Caco-2 (cell line): ENCODE data around the gene PID1. TPM values are rescaled to one million over a fixed set of nuclear protein-coding genes. Genes with fewer than 3 reads are reported as not detected.

ENCODE experiments used
- BruUV-seq: library from RNA; stranded (reverse); fragments of 400-500 nt; replicated peaks from 2 replicates; lab custom pipeline; 2021; lab: Mats Ljungman, UMichigan
- CTCF ChIA-PET: fragments of 300-600 bp; sonication (Branson Sonifier 250); formaldehyde crosslinking; loops from one replicate; lab custom pipeline; 2022; ENCODE audit warnings: antibody characterized with exemption; lab: Charles Lee
- POLR2A ChIA-PET: fragments of 300-600 bp; sonication (Branson Sonifier 250); formaldehyde crosslinking; loops from one replicate; lab custom pipeline; 2022; ENCODE audit warnings: antibody characterized with exemption; lab: Charles Lee
- DNase-seq, 2 experiments: peaks; one replicate each; pipeline versions ENCODE4 v3.0.0 to v3.0.0-alpha.2; 2020 to 2022
- H3K27me3 ChIP-seq: replicated peaks from 2 replicates; pipeline ENCODE4 v1.6.0; 2011; ENCODE audit warnings: low read length; ENCODE audit not compliant: control insufficient read depth, insufficient read depth
- H3K36me3 ChIP-seq: 2 replicates; pipeline ENCODE4 v1.5.1; 2011; ENCODE audit warnings: low read length; ENCODE audit not compliant: control insufficient read depth, insufficient read depth
- H3K4me1 ChIP-seq: fragments of 250-450 bp; sonication (Bioruptor Pico); 2 replicates; pipeline ENCODE4 v1.5.1; 2020; ENCODE audit warnings: mild to moderate bottlenecking
- H3K4me3 ChIP-seq: 2 replicates; pipeline ENCODE4 v1.5.1; 2011; ENCODE audit warnings: low read depth, mild to moderate bottlenecking, control low read depth, low read length
- H3K9me3 ChIP-seq: fragments of 250-450 bp; sonication (Bioruptor Pico); 2 replicates; pipeline ENCODE4 v1.5.1; 2020; ENCODE audit warnings: mild to moderate bottlenecking, moderate library complexity
- H3K27ac Mint-ChIP-seq: one replicate; pipeline ENCODE4 v1.8.0; 2022; ENCODE audit warnings: mixed read lengths; ENCODE audit not compliant: unreplicated experiment
- H3K27me3 Mint-ChIP-seq: one replicate; pipeline ENCODE4 v1.8.0; 2022; ENCODE audit warnings: mixed read lengths; ENCODE audit not compliant: insufficient read depth, unreplicated experiment
- H3K36me3 Mint-ChIP-seq: one replicate; pipeline ENCODE4 v1.8.0; 2022; ENCODE audit warnings: mild to moderate bottlenecking, mixed read lengths; ENCODE audit not compliant: insufficient read depth, unreplicated experiment
- H3K4me1 Mint-ChIP-seq: one replicate; pipeline ENCODE4 v1.8.0; 2022; ENCODE audit warnings: low read depth, mixed read lengths; ENCODE audit not compliant: unreplicated experiment
- H3K4me3 Mint-ChIP-seq: one replicate; pipeline ENCODE4 v1.8.0; 2022; ENCODE audit warnings: mild to moderate bottlenecking, moderate library complexity, mixed read lengths; ENCODE audit not compliant: unreplicated experiment
- H3K9me3 Mint-ChIP-seq: one replicate; pipeline ENCODE4 v1.8.0; 2022; ENCODE audit warnings: mixed read lengths; ENCODE audit not compliant: unreplicated experiment
- CTCF ChIP-seq, 2 experiments: fragments of 200-600 bp in 1 of 2; IDR thresholded peaks; 1 replicate in 1 of 2; 2 replicates in 1 of 2; pipeline versions ENCODE4 v1.5.1 to v1.8.0; 2011 to 2022; ENCODE audit warnings: antibody characterized with exemption in 1 of 2, control low read depth in 1 of 2, inconsistent platforms in 1 of 2, low read depth in 1 of 2, low read length in 1 of 2, mild to moderate bottlenecking in 1 of 2, moderate library complexity in 1 of 2; ENCODE audit not compliant: insufficient read depth in 1 of 2, severe bottlenecking in 1 of 2, unreplicated experiment in 1 of 2
- intact Hi-C: fragments of 100-400 bp; cut with micrococcal nuclease; formaldehyde crosslinking; loops from one replicate; pipeline ENCODE4 v1.10.0; 2022; ENCODE audit not compliant: unreplicated experiment
- total RNA-seq: library from RNA; stranded (reverse); gene quantifications from 2 replicates; pipeline ENCODE4 v1.2.3, GENCODE V29; 2022

PID1 gene
- total RNA-seq, 1 experiment from 2014 or later, result 9.8 TPM

- Histone ChIP-seq H3K27me3 (no peaks in the 10 kb centered on the region), H3K36me3 (no peaks in the 10 kb centered on the region), H3K9me3 (no peaks in the 10 kb centered on the region), H3K4me1 (no peaks in the 10 kb centered on the region), H3K4me3 (no peak overlapping the region)
- POLR2A ChIA-PET, result no interaction called here
- no peaks in the 10 kb centered on the region for H3K4me1 Mint-ChIP-seq
- H3K27me3 Mint-ChIP-seq, result peaks cover 3% of the 10 kb centered on the region
- intact Hi-C loops, result no loop called here
- no peak for TF ChIP-seq CTCF (IDR thresholded peaks at IDR 0.05; ENCODE audit: insufficient read depth in 1 of 2, low read depth in 1 of 2, low read length in 1 of 2, severe bottlenecking in 1 of 2, unreplicated experiment in 1 of 2)
- H3K9me3 Mint-ChIP-seq, result no peaks in the 10 kb centered on the region
- DNase-seq, result no peak
- H3K36me3 Mint-ChIP-seq, result no peaks in the 10 kb centered on the region
- H3K4me3 Mint-ChIP-seq, result no peak overlapping the region
- CTCF ChIA-PET, result no interaction called here
- no peak overlapping the region for H3K27ac Mint-ChIP-seq
- no TSS peak for BruUV-seq
Measured at GRCh38 chr2:229314117-229314516, 43.0 kb upstream of the PID1 start.

GRCh38 chr2:229313591-229313990, 42.5 kb upstream of the PID1 start:
- Mint-ChIP-seq H3K27ac (no peak overlapping the region), H3K36me3 (no peaks in the 10 kb centered on the region), H3K4me1 (no peaks in the 10 kb centered on the region), H3K9me3 (no peaks in the 10 kb centered on the region), H3K4me3 (no peak overlapping the region), H3K27me3 (peaks cover 3% of the 10 kb centered on the region)
- Histone ChIP-seq H3K4me1 (no peaks in the 10 kb centered on the region), H3K4me3 (no peak overlapping the region), H3K27me3 (no peaks in the 10 kb centered on the region), H3K36me3 (no peaks in the 10 kb centered on the region), H3K9me3 (no peaks in the 10 kb centered on the region)
- ChIA-PET POLR2A (no interaction called here), CTCF (no interaction called here)
- TF ChIP-seq CTCF (IDR thresholded peaks at IDR 0.05; ENCODE audit: insufficient read depth in 1 of 2, low read depth in 1 of 2, low read length in 1 of 2, severe bottlenecking in 1 of 2, unreplicated experiment in 1 of 2), result no peak
- intact Hi-C loops, result no loop called here
- no TSS peak for BruUV-seq
- no peak for DNase-seq

DNA sequence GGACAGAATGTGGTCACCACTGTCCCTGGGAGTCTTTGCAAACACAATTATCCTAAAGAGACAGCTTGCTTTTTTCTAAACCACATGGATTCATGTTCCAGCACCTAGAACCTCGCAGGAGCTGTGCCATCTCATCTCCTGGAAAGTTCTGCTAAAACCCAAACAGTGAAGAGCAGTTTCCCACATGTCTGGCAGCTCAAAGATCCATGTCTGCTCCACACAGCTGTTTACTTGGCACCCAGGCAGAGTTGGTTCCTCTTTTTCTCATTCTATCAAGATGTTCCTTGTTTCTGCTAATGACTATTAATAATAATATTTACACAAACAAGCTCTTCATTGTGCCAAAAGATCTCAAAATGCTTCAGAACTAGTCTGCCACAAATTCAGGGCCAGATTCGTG, 30.1 kb upstream of the PID1 start:
- Mint-ChIP-seq H3K4me1 (no peaks in the 10 kb centered on the region), H3K4me3 (no peak overlapping the region), H3K27ac (no peak overlapping the region), H3K9me3 (no peaks in the 10 kb centered on the region), H3K27me3 (peaks cover 3% of the 10 kb centered on the region), H3K36me3 (no peaks in the 10 kb centered on the region)
- no peak for DNase-seq
- POLR2A ChIA-PET, result no interaction called here
- intact Hi-C loops, result no loop called here
- Histone ChIP-seq H3K4me3 (no peak overlapping the region), H3K36me3 (no peaks in the 10 kb centered on the region), H3K4me1 (no peaks in the 10 kb centered on the region), H3K9me3 (no peaks in the 10 kb centered on the region), H3K27me3 (no peaks in the 10 kb centered on the region; the same call in 1 of the 2 replicates)
- CTCF ChIA-PET, result no interaction called here
- no TSS peak for BruUV-seq
- TF ChIP-seq CTCF (IDR thresholded peaks at IDR 0.05; ENCODE audit: insufficient read depth in 1 of 2, low read depth in 1 of 2, low read length in 1 of 2, severe bottlenecking in 1 of 2, unreplicated experiment in 1 of 2), result no peak
